CD4-positive, alpha-beta memory T cell (primary cell): ENCODE data around the gene PHF12. TPM values are rescaled to one million over a fixed set of nuclear protein-coding genes. Genes with fewer than 3 reads are reported as not detected.
A peak's percentile ranks its signal among the peaks of the same experiment; 100 is the strongest.

Experiments
- CTCF ChIA-PET: fragments of 350-600 bp; sonication (Branson Sonifier 250); formaldehyde crosslinking; loops from one replicate; lab custom pipeline; 2021; ENCODE audit warnings: inconsistent platforms; ENCODE audit not compliant: partially characterized antibody; lab: Charles Lee
- POLR2A ChIA-PET: fragments of 350-600 bp; sonication (Branson Sonifier 250); formaldehyde crosslinking; loops from one replicate; lab custom pipeline; 2021; ENCODE audit not compliant: partially characterized antibody; lab: Charles Lee
- DNase-seq, 5 donors: peaks; one replicate each; pipeline versions ENCODE4 v3.0.0 to v3.0.0-alpha.2; 2020 to 2022; ENCODE audit warnings: mixed read lengths in 1 of 5
- H3K27ac ChIP-seq: one replicate; pipeline ENCODE4 v1.7.0; 2013; ENCODE audit warnings: low read depth, low read length
- H3K27me3 ChIP-seq: 2 replicates; pipeline ENCODE4 v1.7.0; 2013; ENCODE audit warnings: mild to moderate bottlenecking, low read length, moderate library complexity; ENCODE audit not compliant: insufficient read depth
- H3K36me3 ChIP-seq: 2 replicates; pipeline ENCODE4 v1.7.0; 2013; ENCODE audit warnings: mild to moderate bottlenecking, low read length, moderate library complexity; ENCODE audit not compliant: insufficient read depth
- H3K4me1 ChIP-seq: 2 replicates; pipeline ENCODE4 v1.7.0; 2013; ENCODE audit warnings: mild to moderate bottlenecking, low read length, moderate library complexity; ENCODE audit not compliant: insufficient read depth
- H3K4me3 ChIP-seq, 2 donors: one replicate each; pipeline ENCODE4 v1.7.0; 2013; ENCODE audit warnings: low read length in 2 of 2, mild to moderate bottlenecking in 1 of 2
- H3K9me3 ChIP-seq, 2 donors: one replicate each; pipeline ENCODE4 v1.7.0; 2013; ENCODE audit warnings: low read length in 2 of 2, control low read depth in 1 of 2; ENCODE audit not compliant: control insufficient read depth in 1 of 2
- H3K27ac Mint-ChIP-seq, 7 donors: one replicate each; pipeline ENCODE4 v1.8.0; 2020 to 2021; ENCODE audit warnings: mixed read lengths in 7 of 7, mild to moderate bottlenecking in 6 of 7, inconsistent platforms in 3 of 7, moderate library complexity in 3 of 7
- H3K27me3 Mint-ChIP-seq, 2 donors: one replicate each; pipeline ENCODE4 v1.8.0; 2020 to 2021; ENCODE audit warnings: mixed read lengths in 2 of 2
- H3K36me3 Mint-ChIP-seq, 2 donors: one replicate each; pipeline ENCODE4 v1.8.0; 2020 to 2021; ENCODE audit warnings: mixed read lengths in 2 of 2, inconsistent platforms in 1 of 2, mild to moderate bottlenecking in 1 of 2
- H3K4me1 Mint-ChIP-seq, 4 donors: one replicate each; pipeline ENCODE4 v1.8.0; 2020 to 2021; ENCODE audit warnings: mixed read lengths in 4 of 4, mild to moderate bottlenecking in 1 of 4
- H3K4me3 Mint-ChIP-seq, 8 donors: one replicate each; pipeline ENCODE4 v1.8.0; 2020 to 2021; ENCODE audit warnings: mixed read lengths in 8 of 8, mild to moderate bottlenecking in 7 of 8, moderate library complexity in 6 of 8, inconsistent platforms in 3 of 8
- H3K9me3 Mint-ChIP-seq, 8 donors: one replicate each; pipeline ENCODE4 v1.8.0; 2020 to 2021; ENCODE audit warnings: mixed read lengths in 8 of 8, mild to moderate bottlenecking in 5 of 8, inconsistent platforms in 3 of 8, moderate library complexity in 1 of 8
- intact Hi-C: fragments of 100-400 bp; cut with micrococcal nuclease; formaldehyde crosslinking; loops from one replicate; pipeline ENCODE4 v1.15.1; 2023
- polyA plus RNA-seq, 2 donors: library from polyadenylated mRNA; unstranded; fragments of 300-500 nt; fragmentation: Illumina TruSeq; gene quantifications; one replicate each; pipeline ENCODE4 v1.2.3, GENCODE V29; 2021
- total RNA-seq, 2 experiments: library from RNA; stranded (reverse); gene quantifications; one replicate each; pipeline ENCODE4 v1.2.3, GENCODE V29; 2021

PHF12 gene
- total and polyA plus RNA-seq, 4 experiments from 2014 or later = 5.0 to 135 (median 68.7) TPM

DNA sequence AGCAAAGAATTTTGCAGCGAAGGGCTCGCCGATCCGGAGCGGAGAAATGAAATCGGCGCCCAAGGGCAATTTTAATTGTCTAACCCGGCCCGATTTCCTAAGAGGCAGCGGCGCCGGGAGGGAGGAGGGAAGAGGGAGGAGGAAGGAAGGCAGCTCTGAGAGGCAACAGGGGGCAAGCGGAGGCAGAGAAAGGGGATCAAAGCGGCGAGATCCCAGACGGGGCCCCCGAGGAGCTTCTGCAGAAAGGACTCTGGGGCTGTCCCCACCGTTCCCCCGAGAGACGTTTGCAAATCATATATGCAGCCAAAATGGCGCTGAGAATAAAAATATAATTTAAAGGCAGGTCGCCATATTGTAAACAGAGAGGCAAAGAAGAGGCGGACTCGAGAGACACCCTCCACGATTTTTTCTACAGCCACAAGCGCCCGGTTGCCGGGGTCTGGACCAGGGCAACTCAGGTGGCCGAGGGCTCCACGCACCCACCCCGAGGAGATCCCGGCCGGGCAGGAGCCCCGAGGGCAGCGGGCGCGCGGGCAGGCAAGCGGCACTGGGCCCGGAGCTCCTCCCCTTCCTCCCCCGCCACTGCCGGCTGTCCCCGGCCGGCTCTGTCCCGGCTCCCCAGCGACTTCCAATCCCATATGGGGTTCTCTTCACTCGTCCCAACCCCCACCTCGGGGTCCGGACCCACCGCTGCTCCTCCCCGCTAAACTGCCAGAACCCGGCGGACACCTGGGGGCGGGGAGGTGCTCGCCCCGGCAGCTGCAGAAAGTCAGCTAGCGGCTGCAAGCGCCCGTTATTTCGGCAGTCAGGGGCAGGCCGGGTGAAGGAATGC lies 1.9 kb downstream of the PHF12 start:
- ChIA-PET CTCF (interaction anchor here (0.6 to 7.4 kb wide), 12 partner anchors 13 to 222 kb away, joined by 3 to 95 read pairs (median 8); partner anchors contain the start of genes DHRS13, FLOT2, NEK8 and TLCD1), POLR2A (interaction anchor here (0.5 to 9.9 kb wide), 27 partner anchors 12 to 1244 kb away, joined by 3 to 257 read pairs (median 5); partner anchors contain the start of genes ALDOC, BLTP2, DHRS13 and FAM222B)
- Histone ChIP-seq H3K36me3 (no peaks in the 10 kb centered on the region), H3K4me1 (peaks cover 57% of the 10 kb centered on the region), H3K9me3 (no peaks in the 10 kb centered on the region), H3K4me3 (peak overlapping the region; percentile 83 to 94), H3K27me3 (no peaks in the 10 kb centered on the region), H3K27ac (peak overlapping the region; percentile 82)
- Mint-ChIP-seq H3K4me1 (peaks cover 32 to 49% (median 43%) of the 10 kb centered on the region in 4 donors), H3K4me3 (peak overlapping the region; percentile 93 to 97 (median 96)), H3K36me3 (peaks cover 7 to 41% of the 10 kb centered on the region in 2 donors), H3K9me3 (no peaks in the 10 kb centered on the region), H3K27ac (peak overlapping the region; percentile 94 to 97 (median 97)), H3K27me3 (no peaks in the 10 kb centered on the region)
- intact Hi-C loops = loop anchor here (1.0 to 5.0 kb wide), 4 partner anchors 23 to 302 kb away; partner anchors contain the start of genes BLTP2, FAM222B, SDF2 and SUPT6H
- DNase-seq = peak; percentile 59 to 72 (median 65)

DNA sequence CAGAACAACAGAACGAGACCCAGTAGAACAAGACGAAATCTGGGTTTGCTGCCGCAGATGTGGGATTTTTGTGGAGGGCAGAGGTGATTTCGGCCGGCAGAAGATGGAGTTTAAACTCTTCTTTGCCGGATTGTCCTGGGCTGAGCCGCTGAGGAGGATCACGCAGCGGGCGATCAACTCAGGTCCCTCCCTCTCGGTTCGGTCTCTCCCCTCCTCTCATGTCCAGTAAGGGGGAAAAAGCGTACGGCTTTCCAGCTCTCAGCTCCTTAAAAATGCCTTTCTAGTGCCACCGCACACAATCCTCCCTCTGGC lies 2.5 kb downstream of the PHF12 start:
- Histone ChIP-seq H3K4me3 (peak overlapping the region; percentile 83 to 94), H3K27ac (peak overlapping the region; percentile 82), H3K9me3 (no peaks in the 10 kb centered on the region), H3K4me1 (peaks cover 63% of the 10 kb centered on the region), H3K27me3 (no peaks in the 10 kb centered on the region), H3K36me3 (no peaks in the 10 kb centered on the region)
- H3K4me3 Mint-ChIP-seq = peak overlapping the region; percentile 93 to 97 (median 96)
- peak overlapping the region; percentile 94 to 97 (median 97) for H3K27ac Mint-ChIP-seq
- peaks cover 36 to 54% (median 46%) of the 10 kb centered on the region in 4 donors for H3K4me1 Mint-ChIP-seq
- no peak for DNase-seq
- ChIA-PET CTCF (interaction anchor here (0.6 to 7.4 kb wide), 10 partner anchors 12 to 221 kb away, joined by 3 to 95 read pairs (median 11); partner anchors contain the start of genes DHRS13, FLOT2, NEK8 and TLCD1), POLR2A (interaction anchor here (0.6 to 9.9 kb wide), 16 partner anchors 12 to 349 kb away, joined by 3 to 257 read pairs (median 14); partner anchors contain the start of genes DHRS13, FAM222B, FLOT2 and NEK8)
- intact Hi-C loops = loop anchor here (1.0 kb wide), 1 partner anchor 23 kb away; no protein-coding TSS in a partner anchor
- peaks cover 10 to 47% of the 10 kb centered on the region in 2 donors for H3K36me3 Mint-ChIP-seq
- no peaks in the 10 kb centered on the region for H3K27me3 Mint-ChIP-seq
- H3K9me3 Mint-ChIP-seq = no peaks in the 10 kb centered on the region

- intact Hi-C loops = no loop called here
- Histone ChIP-seq H3K9me3 (no peaks in the 10 kb centered on the region), H3K36me3 (no peaks in the 10 kb centered on the region), H3K27ac (peak overlapping the region; percentile 82), H3K27me3 (no peaks in the 10 kb centered on the region), H3K4me1 (peaks cover 63% of the 10 kb centered on the region), H3K4me3 (peak overlapping the region; percentile 83 to 94)
- H3K4me3 Mint-ChIP-seq = peak overlapping the region; percentile 93 to 97 (median 96)
- no peaks in the 10 kb centered on the region for H3K9me3 Mint-ChIP-seq
- H3K27ac Mint-ChIP-seq = peak overlapping the region; percentile 94 to 97 (median 97)
- H3K36me3 Mint-ChIP-seq = peaks cover 12 to 51% of the 10 kb centered on the region in 2 donors
- no peak for DNase-seq
- H3K27me3 Mint-ChIP-seq = no peaks in the 10 kb centered on the region
- ChIA-PET POLR2A (interaction anchor here (0.7 to 9.9 kb wide), 15 partner anchors 11 to 1057 kb away, joined by 3 to 257 read pairs (median 5); partner anchors contain the start of genes DHRS13, FAM222B, FLOT2 and NEK8), CTCF (interaction anchor here (0.8 to 7.4 kb wide), 9 partner anchors 12 to 221 kb away, joined by 3 to 95 read pairs (median 8); partner anchors contain the start of genes DHRS13, FLOT2, NEK8 and TLCD1)
- H3K4me1 Mint-ChIP-seq = peaks cover 38 to 59% (median 49%) of the 10 kb centered on the region in 4 donors
Measured at GRCh38 chr17:28948342-28948741, 3.0 kb downstream of the PHF12 start.

DNA sequence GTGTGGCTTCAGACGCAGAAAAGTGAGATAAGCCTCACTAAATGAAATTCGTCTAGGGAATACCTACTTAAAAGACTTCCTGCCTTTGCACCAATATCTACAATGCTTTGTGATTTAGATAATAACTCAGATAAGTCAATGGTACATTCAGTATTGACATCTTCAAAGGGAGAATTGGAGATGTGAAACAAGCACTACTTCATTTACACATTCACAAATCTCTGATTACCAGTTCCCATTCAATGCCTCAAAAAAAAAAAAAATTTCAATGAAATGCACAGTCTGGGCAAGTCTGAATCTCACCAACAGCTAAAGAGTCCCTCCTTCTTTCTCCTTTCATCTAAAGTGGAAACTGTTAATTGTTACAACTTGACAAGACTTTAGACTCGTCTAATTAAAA lies 3.7 kb downstream of the PHF12 start:
- peaks cover 41 to 65% (median 53%) of the 10 kb centered on the region in 4 donors for H3K4me1 Mint-ChIP-seq
- H3K36me3 ChIP-seq = no peaks in the 10 kb centered on the region
- POLR2A ChIA-PET = interaction anchor here (0.7 to 9.9 kb wide), 12 partner anchors 10 to 1056 kb away, joined by 3 to 257 read pairs (median 13); partner anchors contain the start of genes DHRS13, FLOT2, NEK8 and RPL23A
- DNase-seq = peak in 4 of 5 donors; percentile 20 to 41 (median 34)
- peak overlapping the region; percentile 85 to 97 (median 97) for H3K27ac Mint-ChIP-seq
- peak overlapping the region; percentile 82 for H3K27ac ChIP-seq
- peak overlapping the region; percentile 93 to 97 (median 96) for H3K4me3 Mint-ChIP-seq
- CTCF ChIA-PET = interaction anchor here (0.5 to 7.4 kb wide), 6 partner anchors 18 to 220 kb away, joined by 4 to 95 read pairs (median 8); partner anchors contain the start of genes DHRS13, NEK8 and TLCD1
- intact Hi-C loops = no loop called here
- H3K4me3 ChIP-seq = peak overlapping the region in 1 of 2 donors; percentile 83
- H3K27me3 ChIP-seq = no peaks in the 10 kb centered on the region
- no peaks in the 10 kb centered on the region for H3K9me3 ChIP-seq
- no peaks in the 10 kb centered on the region for H3K9me3 Mint-ChIP-seq
- H3K4me1 ChIP-seq = peaks cover 56% of the 10 kb centered on the region
- H3K27me3 Mint-ChIP-seq = no peaks in the 10 kb centered on the region
- H3K36me3 Mint-ChIP-seq = peaks cover 12 to 56% of the 10 kb centered on the region in 2 donors

- intact Hi-C loops = no loop called here
- Mint-ChIP-seq H3K36me3 (peaks cover 17 to 63% of the 10 kb centered on the region in 2 donors), H3K27ac (peak overlapping the region; percentile 85 to 97 (median 94)), H3K4me1 (peaks cover 45 to 73% (median 59%) of the 10 kb centered on the region in 4 donors), H3K9me3 (no peaks in the 10 kb centered on the region), H3K27me3 (no peaks in the 10 kb centered on the region), H3K4me3 (peak overlapping the region in 7 of 8 donors; percentile 14 to 95 (median 73))
- POLR2A ChIA-PET = interaction anchor here (0.9 to 9.9 kb wide), 4 partner anchors 9 to 54 kb away, joined by 3 to 257 read pairs (median 164); partner anchors contain the start of genes DHRS13 and FLOT2
- DNase-seq = no peak
- peaks cover 62% of the 10 kb centered on the region for H3K4me1 ChIP-seq
- CTCF ChIA-PET = interaction anchor here (0.6 to 2.9 kb wide), 7 partner anchors 11 to 183 kb away, joined by 3 to 9 read pairs (median 4); partner anchors contain the start of gene DHRS13
- peak overlapping the region; percentile 26 for H3K27ac ChIP-seq
- H3K9me3 ChIP-seq = no peaks in the 10 kb centered on the region
- H3K36me3 ChIP-seq = no peaks in the 10 kb centered on the region
- H3K27me3 ChIP-seq = no peaks in the 10 kb centered on the region
- no peak overlapping the region for H3K4me3 ChIP-seq
Measured at GRCh38 chr17:28946239-28946638, 5.1 kb downstream of the PHF12 start.

DNA sequence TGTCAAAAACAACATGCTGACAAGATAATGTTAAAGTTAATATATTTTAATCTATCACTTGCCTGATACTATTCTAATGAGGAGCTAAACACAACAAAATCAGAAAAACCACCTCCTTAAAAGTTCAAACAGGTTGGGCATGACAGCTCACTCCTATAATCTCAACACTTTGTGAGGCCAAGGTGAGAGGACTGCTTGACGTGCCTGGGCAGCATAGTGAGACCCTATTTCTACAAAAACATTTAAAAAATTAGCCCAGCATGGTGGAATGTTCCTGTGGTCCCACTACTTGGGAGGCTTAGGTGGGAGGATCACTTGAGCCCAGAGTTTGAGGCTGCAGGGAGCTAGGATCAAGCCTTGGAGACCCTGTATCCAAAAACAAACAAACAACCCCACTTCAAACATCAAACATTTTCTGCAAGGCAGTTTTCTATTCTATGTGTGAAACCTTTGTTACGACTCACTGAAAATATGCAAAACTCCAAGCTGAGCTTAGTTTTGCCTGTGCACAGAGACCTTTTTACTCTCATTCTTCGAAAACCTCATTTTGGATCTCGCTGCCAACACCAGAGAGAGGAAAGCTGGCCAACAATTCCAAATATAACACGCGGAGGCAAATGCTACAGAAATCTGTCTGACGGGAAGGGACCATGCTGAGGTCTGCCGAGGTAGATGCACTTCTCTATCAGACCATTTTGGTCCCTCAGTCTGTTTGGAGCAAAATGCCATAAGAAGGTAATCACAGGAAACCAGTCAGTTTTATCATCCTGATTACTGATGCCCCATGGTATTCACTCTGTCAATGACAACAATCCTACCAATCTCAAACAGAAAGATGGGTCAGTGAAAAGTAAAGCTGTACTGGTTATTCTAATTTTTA lies 6.2 kb downstream of the PHF12 start:
- H3K27ac ChIP-seq = peak overlapping the region; percentile 26
- peaks cover 73% of the 10 kb centered on the region for H3K4me1 ChIP-seq
- H3K9me3 ChIP-seq = no peaks in the 10 kb centered on the region
- ChIA-PET POLR2A (interaction anchor here (9.3 to 9.9 kb wide), 3 partner anchors 8 to 45 kb away, joined by 134 to 257 read pairs (median 193); partner anchors contain the start of genes DHRS13 and FLOT2), CTCF (interaction anchor here (1.1 to 2.9 kb wide), 7 partner anchors 16 to 218 kb away, joined by 3 to 9 read pairs (median 4); partner anchors contain the start of gene DHRS13)
- Mint-ChIP-seq H3K4me3 (peak overlapping the region in 6 of 8 donors; percentile 18 to 73 (median 49)), H3K9me3 (no peaks in the 10 kb centered on the region), H3K36me3 (peaks cover 17 to 68% of the 10 kb centered on the region in 2 donors), H3K27ac (peak overlapping the region; percentile 28 to 97 (median 94)), H3K4me1 (peaks cover 51 to 84% (median 70%) of the 10 kb centered on the region in 4 donors), H3K27me3 (no peaks in the 10 kb centered on the region)
- intact Hi-C loops = no loop called here
- no peaks in the 10 kb centered on the region for H3K27me3 ChIP-seq
- H3K4me3 ChIP-seq = no peak overlapping the region
- no peaks in the 10 kb centered on the region for H3K36me3 ChIP-seq
- DNase-seq = no peak
